Sigmoid colon (tissue), 7 donors: ENCODE data around the gene RPL38. TPM values are rescaled to one million over a fixed set of nuclear protein-coding genes. Genes with fewer than 3 reads are reported as not detected.

ENCODE experiments used
- DNase-seq: peaks from one replicate; pipeline ENCODE4 v3.0.0-alpha.2; 2019
- H3K27ac ChIP-seq, 4 donors: fragments of 200-600 bp; sonication (generic); one replicate each; pipeline ENCODE4 v1.5.1; 2016 to 2019; ENCODE audit warnings: mild to moderate bottlenecking in 1 of 4
- H3K27me3 ChIP-seq, 3 donors: fragments of 200-600 bp; sonication (generic); one replicate each; pipeline ENCODE4 v1.5.1; 2019; ENCODE audit warnings: mild to moderate bottlenecking in 1 of 3
- H3K36me3 ChIP-seq, 4 donors: fragments of 200-600 bp; sonication (generic); one replicate each; pipeline ENCODE4 v1.5.1; 2016 to 2019
- H3K4me1 ChIP-seq, 4 donors: fragments of 200-600 bp; sonication (generic); one replicate each; pipeline ENCODE4 v1.5.1; 2017 to 2019
- H3K4me3 ChIP-seq, 4 donors: fragments of 200-600 bp; sonication (generic); one replicate each; pipeline ENCODE4 v1.5.1; 2017 to 2019; ENCODE audit warnings: mild to moderate bottlenecking in 2 of 4, moderate library complexity in 1 of 4
- H3K9me3 ChIP-seq, 4 donors: fragments of 200-600 bp in 3 of 4; sonication (generic) in 3 of 4; one replicate each; pipeline versions ENCODE4 v1.5.1 to v1.6.1; 2013 to 2019
- EP300 ChIP-seq, 4 donors: sonication (generic); formaldehyde crosslinking; IDR thresholded peaks; one replicate each; pipeline ENCODE4 v1.6.1; 2017; ENCODE audit warnings: antibody characterized with exemption in 4 of 4
- POLR2A ChIP-seq, 2 donors: fragments of 450-650 bp; IDR thresholded peaks; one replicate each; pipeline ENCODE4 v1.6.1; 2016; ENCODE audit warnings: antibody characterized with exemption in 2 of 2, mild to moderate bottlenecking in 2 of 2, moderate library complexity in 2 of 2
- POLR2AphosphoS5 ChIP-seq, 4 donors: sonication (generic); formaldehyde crosslinking; IDR thresholded peaks; one replicate each; pipeline ENCODE4 v1.6.1; 2017; ENCODE audit warnings: antibody characterized with exemption in 4 of 4
- WGBS, 2 donors: extraction: QIAGEN DNeasy Blood & Tissue Kit; methylation state at CpG; one replicate each; pipeline ENCODE4 v1.1.7; 2013; 5-methylcytosine and 5-hydroxymethylcytosine counted together
- intact Hi-C: fragments of 100-400 bp; cut with DNase I; formaldehyde crosslinking; loops from one replicate; pipeline ENCODE4 v1.15.1; 2023
- polyA plus RNA-seq, 3 donors: library from polyadenylated mRNA; stranded (reverse); fragments of 200-250 nt; gene quantifications; one replicate each; pipeline ENCODE4 v1.2.3, GENCODE V29; 2013
- total RNA-seq, 4 donors: library from RNA; depleted of rRNA; stranded (reverse); fragments of >200 nt; gene quantifications; one replicate each; pipeline ENCODE4 v1.1.0, GENCODE V29; 2016
- TF ChIP-seq, protein P1 (sequence below), 4 experiments: fragments of 450-650 bp in 3 of 4; fragments of 200-600 bp in 1 of 4; IDR thresholded peaks; one replicate each; pipeline ENCODE4 v1.5.1; 2016 to 2019; ENCODE audit warnings: antibody characterized with exemption in 4 of 4, mild to moderate bottlenecking in 3 of 4, moderate library complexity in 2 of 4
- donor health status: healthy with polysubstance abuse.
- donor health status: Bipolar disorder and iron deficiency.
- donor health status: healthy.

Gene RPL38
- total and polyA plus RNA-seq, 7 donors = 215 to 2,321 (median 718) TPM

DNA sequence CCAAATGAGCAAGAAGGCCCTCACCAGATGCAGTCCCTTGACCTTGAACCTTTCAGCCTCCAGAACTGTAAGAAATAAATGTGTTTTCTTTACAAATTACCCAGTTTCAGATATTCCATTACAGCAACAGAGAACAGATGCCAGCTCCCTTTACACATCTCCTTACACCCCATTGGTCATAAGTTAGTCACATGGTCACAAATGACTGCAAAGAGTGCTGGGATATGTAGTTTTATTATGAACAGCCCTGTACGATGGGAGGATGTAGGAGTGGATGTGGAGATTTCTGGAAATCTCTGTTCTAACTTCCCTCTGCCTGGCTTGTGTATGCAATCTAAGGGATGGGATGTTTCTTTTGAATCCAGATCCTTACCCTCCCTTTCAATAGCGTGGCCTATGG is 13.3 kb upstream of the RPL38 start:
- Histone ChIP-seq H3K4me3 (no peak overlapping the region), H3K9me3 (no peaks in the 10 kb centered on the region), H3K27ac (no peak overlapping the region), H3K27me3 (peaks cover 3 to 31% (median 6%) of the 10 kb centered on the region in 3 donors), H3K4me1 (no peaks in the 10 kb centered on the region), H3K36me3 (no peaks in the 10 kb centered on the region)
- TF ChIP-seq EP300 (IDR thresholded peaks at IDR 0.05) (no peak), POLR2A (IDR thresholded peaks at IDR 0.05) (no peak), POLR2AphosphoS5 (IDR thresholded peaks at IDR 0.05) (no peak)
- TF ChIP-seq, protein P1, sequence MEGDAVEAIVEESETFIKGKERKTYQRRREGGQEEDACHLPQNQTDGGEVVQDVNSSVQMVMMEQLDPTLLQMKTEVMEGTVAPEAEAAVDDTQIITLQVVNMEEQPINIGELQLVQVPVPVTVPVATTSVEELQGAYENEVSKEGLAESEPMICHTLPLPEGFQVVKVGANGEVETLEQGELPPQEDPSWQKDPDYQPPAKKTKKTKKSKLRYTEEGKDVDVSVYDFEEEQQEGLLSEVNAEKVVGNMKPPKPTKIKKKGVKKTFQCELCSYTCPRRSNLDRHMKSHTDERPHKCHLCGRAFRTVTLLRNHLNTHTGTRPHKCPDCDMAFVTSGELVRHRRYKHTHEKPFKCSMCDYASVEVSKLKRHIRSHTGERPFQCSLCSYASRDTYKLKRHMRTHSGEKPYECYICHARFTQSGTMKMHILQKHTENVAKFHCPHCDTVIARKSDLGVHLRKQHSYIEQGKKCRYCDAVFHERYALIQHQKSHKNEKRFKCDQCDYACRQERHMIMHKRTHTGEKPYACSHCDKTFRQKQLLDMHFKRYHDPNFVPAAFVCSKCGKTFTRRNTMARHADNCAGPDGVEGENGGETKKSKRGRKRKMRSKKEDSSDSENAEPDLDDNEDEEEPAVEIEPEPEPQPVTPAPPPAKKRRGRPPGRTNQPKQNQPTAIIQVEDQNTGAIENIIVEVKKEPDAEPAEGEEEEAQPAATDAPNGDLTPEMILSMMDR (IDR thresholded peaks at IDR 0.05) = no peak
- intact Hi-C loops = no loop called here
- 41 to 48% methylated on average over 2 of the region's 2 CpGs for WGBS, 2 donors
- no peak for DNase-seq

DNA sequence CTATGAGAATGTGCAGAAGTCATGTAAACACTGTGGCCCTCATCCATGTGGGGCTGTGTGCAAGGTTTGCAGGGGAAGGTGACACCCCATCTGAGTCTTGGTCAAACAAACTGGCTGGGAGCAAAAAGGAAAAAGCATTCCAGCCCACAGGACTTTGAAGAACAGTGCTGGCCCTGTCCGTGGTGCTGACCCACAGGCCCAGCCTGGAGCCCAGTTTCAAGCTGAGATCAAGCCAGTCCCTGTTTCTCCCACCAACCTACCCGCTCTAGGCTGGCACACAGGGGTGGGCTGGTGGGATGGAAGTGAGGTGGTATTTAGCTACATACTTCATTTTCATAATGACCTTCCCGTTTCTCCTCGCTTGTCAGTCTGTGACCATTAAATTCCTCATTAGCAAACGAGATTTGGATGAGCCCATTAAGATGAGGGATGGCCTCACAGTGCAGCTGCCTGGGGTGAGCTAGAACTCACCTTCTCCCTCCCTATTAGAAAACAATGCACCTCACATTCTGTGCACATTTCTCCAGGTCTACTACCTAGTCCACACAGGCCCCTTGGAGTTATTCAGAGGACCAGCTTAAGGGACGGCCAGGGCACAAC is 12.6 kb upstream of the RPL38 start:
- no peak overlapping the region for H3K27ac ChIP-seq
- H3K36me3 ChIP-seq = no peaks in the 10 kb centered on the region
- H3K4me3 ChIP-seq = no peak overlapping the region
- WGBS, 2 donors = 60 to 62% methylated on average over 6 of the region's 6 CpGs
- H3K9me3 ChIP-seq = no peaks in the 10 kb centered on the region
- no peaks in the 10 kb centered on the region for H3K4me1 ChIP-seq
- intact Hi-C loops = no loop called here
- DNase-seq = no peak
- peaks cover 2 to 31% (median 10%) of the 10 kb centered on the region in 3 donors for H3K27me3 ChIP-seq
- TF ChIP-seq POLR2A (IDR thresholded peaks at IDR 0.05) = no peak
- TF ChIP-seq, protein P1 (IDR thresholded peaks at IDR 0.05) = no peak
- no peak for TF ChIP-seq EP300 (IDR thresholded peaks at IDR 0.05)
- no peak for TF ChIP-seq POLR2AphosphoS5 (IDR thresholded peaks at IDR 0.05)

DNA sequence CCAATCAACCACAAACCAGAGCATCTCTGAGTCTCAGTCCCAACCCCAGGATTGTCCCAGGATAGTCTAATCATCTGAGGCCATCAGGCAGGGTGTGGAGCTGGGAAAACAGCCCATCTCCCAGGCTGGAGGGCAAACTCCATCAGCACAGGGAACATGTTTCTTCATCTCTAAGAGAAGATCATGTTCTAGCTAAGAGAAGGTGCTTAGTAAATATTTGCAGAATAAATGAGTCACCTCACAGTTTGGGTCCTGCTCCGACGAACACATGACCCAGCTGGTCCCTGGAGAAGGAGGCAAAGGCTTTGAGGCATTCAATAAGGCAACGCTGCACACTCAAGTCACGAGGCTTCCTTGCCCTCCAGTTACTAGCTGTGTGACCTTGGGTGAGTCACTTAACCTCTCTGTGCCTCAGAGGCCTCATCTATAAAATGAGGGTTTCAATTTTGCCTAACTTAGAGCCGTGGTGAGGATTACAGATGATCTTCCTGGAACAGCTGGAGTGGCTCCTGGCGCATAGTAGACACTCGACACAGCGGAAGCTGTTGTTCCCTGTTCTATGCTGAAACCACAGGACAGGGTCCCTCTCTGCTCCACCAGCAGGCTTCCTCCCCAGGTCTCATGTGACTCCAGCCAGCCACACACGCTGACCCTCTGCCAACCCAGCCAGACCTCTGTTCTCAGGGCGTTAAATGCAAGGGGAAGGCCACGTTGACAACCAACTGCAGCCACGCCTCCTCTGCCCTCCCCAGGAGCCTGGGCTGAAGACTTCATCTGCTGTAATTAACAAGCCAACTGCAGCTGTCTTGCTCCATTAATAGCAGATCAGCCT is 10.3 kb upstream of the RPL38 start:
- peak; percentile 90 for DNase-seq
- Histone ChIP-seq H3K4me3 (no peak overlapping the region), H3K4me1 (no peaks in the 10 kb centered on the region), H3K36me3 (no peaks in the 10 kb centered on the region), H3K27me3 (peaks cover 0 to 34% (median 20%) of the 10 kb centered on the region in 3 donors), H3K27ac (peak overlapping the region in 2 of 4 donors; percentile 8 to 21), H3K9me3 (no peaks in the 10 kb centered on the region)
- 15 to 29% methylated on average over 12 of the region's 12 CpGs for WGBS, 2 donors
- intact Hi-C loops = no loop called here
- no peak for TF ChIP-seq POLR2A (IDR thresholded peaks at IDR 0.05)
- TF ChIP-seq, protein P1 (IDR thresholded peaks at IDR 0.05) = no peak
- TF ChIP-seq EP300 (IDR thresholded peaks at IDR 0.05) = no peak
- TF ChIP-seq POLR2AphosphoS5 (IDR thresholded peaks at IDR 0.05) = peak in 2 of 4 donors; percentile 10 to 23

DNA sequence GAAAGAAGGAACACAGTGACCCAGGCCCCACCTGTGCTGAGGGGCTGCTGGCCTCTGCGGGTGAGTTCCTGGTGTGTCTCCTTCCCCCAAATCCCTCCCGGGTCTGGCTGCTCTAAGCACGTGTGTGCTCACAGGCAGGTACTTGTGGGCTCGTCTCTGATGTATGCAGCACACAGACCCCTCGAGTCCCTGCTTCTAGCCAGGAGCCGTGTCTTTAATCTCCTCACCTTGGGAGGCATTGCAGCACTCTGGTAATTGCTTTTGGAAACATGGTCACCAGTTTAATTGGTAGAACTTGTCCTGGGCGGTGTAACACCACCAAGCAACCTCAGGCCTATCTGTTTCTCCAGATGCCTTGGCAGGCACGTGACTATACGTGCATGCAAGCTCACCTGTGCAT is 8.8 kb upstream of the RPL38 start:
- WGBS, 2 donors = 83 to 87% methylated on average over 9 of the region's 9 CpGs
- no peaks in the 10 kb centered on the region for H3K9me3 ChIP-seq
- H3K4me1 ChIP-seq = peaks cover 0 to 4% (median under 1%) of the 10 kb centered on the region in 4 donors
- H3K27ac ChIP-seq = no peak overlapping the region
- intact Hi-C loops = no loop called here
- peaks cover 0 to 42% (median 20%) of the 10 kb centered on the region in 3 donors for H3K27me3 ChIP-seq
- no peak overlapping the region for H3K4me3 ChIP-seq
- TF ChIP-seq, protein P1 (IDR thresholded peaks at IDR 0.05) = no peak
- TF ChIP-seq POLR2A (IDR thresholded peaks at IDR 0.05) = no peak
- TF ChIP-seq POLR2AphosphoS5 (IDR thresholded peaks at IDR 0.05) = no peak
- no peak for TF ChIP-seq EP300 (IDR thresholded peaks at IDR 0.05)
- H3K36me3 ChIP-seq = no peaks in the 10 kb centered on the region
- DNase-seq = no peak
